ENCODE data around the gene SIPA1. TPM values are rescaled to one million over a fixed set of nuclear protein-coding genes. Genes with fewer than 3 reads are reported as not detected.
A peak's percentile ranks its signal among the peaks of the same experiment; 100 is the strongest.

SIPA1 gene
- total and polyA plus RNA-seq, 9 of the 15 experiments (the other 6 are each of a cell fraction or from before 2014, with no cell fraction given), result 0.25 to 85.8 (median 16.8) TPM

DNA sequence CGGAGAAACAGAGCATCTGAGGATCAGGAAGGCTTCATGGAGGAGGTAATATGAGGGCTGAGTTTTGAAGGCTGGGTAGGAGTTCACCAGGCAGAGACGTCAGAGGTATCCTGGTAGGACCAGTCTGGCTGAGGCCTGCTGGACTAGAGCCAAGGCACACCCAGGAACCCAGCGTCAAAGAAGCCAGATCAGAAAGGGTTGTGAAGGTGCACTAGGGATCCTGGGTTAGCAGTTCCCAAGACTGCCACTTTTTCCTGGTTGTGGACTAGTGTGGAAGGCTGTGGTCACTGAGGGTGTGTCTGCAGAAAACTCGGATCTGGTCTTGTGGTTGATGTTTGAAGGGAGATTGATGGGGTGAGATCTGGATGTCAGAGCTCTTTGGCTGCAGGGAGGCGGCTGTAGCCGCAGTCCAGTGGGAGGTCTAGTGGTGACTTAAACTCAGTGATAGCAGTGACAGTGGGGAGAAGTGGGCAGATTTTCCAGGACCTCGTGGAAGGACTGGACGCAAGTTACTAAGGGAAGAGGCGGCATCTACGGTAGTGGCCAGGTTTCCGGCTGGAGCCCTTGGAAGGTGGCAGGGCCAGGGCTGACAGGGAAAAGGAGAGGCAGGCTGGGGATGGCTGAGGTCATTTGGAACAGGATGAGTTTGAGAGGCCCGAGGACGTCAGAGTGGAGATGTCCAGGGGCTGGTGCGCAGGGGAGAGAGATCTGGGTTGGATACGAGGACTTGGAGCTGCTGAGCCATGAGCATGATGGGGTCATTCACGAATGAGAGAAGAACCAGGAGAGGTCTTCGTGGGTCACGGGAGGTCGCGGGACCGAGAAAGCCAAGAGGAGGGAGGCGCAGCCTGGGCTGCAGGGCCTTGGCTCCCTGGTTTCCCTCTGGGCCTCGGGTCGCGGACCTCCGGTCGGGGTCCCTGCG lies 13.9 kb downstream of the SIPA1 start (continued):
- TF ChIP-seq CHD1 (IDR thresholded peaks at IDR 0.05; ENCODE audit: low read length) (peak; percentile 38), ZNF140 (CRISPR knock-in tag; IDR thresholded peaks at IDR 0.05) (no peak), THRAP3 (IDR thresholded peaks at IDR 0.05; ENCODE audit: borderline replicate concordance) (no peak), ZNF384 (IDR thresholded peaks at IDR 0.05; ENCODE audit: low read depth, low read length) (no peak), RFX1 (IDR thresholded peaks at IDR 0.05) (no peak), ZSCAN29 (IDR thresholded peaks at IDR 0.05) (no peak), SRSF3 (IDR thresholded peaks at IDR 0.05; ENCODE audit: insufficient read depth, low read length) (no peak), SPI1 (IDR thresholded peaks at IDR 0.05; ENCODE audit: borderline replicate concordance, low read depth, low read length) (no peak), LEF1 (IDR thresholded peaks at IDR 0.05) (no peak), NCOA1 (IDR thresholded peaks at IDR 0.05; ENCODE audit: low read depth) (no peak), BRF1 (IDR thresholded peaks at IDR 0.05; ENCODE audit: borderline replicate concordance, extremely low read depth, insufficient read length) (no peak), L3MBTL2 (IDR thresholded peaks at IDR 0.05) (no peak), TARDBP (IDR thresholded peaks at IDR 0.05) (no peak), ETV6 (IDR thresholded peaks at IDR 0.05; ENCODE audit: borderline replicate concordance in 1 of 2, low read depth in 2 of 2, low read length in 1 of 2) (no peak; a peak in 1 of 4 replicates), ETV6 (CRISPR knock-in tag; IDR thresholded peaks at IDR 0.05; ENCODE audit: borderline replicate concordance) (no peak), ZNF316 (IDR thresholded peaks at IDR 0.05) (no peak), STAG1 (CRISPR knock-in tag; IDR thresholded peaks at IDR 0.05; ENCODE audit: borderline replicate concordance) (no peak), ZNF143 (CRISPR knock-in tag; IDR thresholded peaks at IDR 0.05) (no peak), EZH2 (IDR thresholded peaks at IDR 0.05; ENCODE audit: borderline replicate concordance, low read depth, low read length) (no peak), SMC3 (conservative IDR thresholded peaks at IDR 0.05; ENCODE audit: insufficient read depth, low read depth, low read length) (no peak), PRMT5 (CRISPR knock-in tag; IDR thresholded peaks at IDR 0.05) (no peak)
- TF ChIP-seq, protein P1, sequence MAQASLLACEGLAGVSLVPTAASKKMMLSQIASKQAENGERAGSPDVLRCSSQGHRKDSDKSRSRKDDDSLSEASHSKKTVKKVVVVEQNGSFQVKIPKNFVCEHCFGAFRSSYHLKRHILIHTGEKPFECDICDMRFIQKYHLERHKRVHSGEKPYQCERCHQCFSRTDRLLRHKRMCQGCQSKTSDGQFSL (CRISPR knock-in tag; IDR thresholded peaks at IDR 0.05), result no peak
- TF ChIP-seq, protein P1 (tag; IDR thresholded peaks at IDR 0.05), result no peak
- TF ChIP-seq, protein P2, sequence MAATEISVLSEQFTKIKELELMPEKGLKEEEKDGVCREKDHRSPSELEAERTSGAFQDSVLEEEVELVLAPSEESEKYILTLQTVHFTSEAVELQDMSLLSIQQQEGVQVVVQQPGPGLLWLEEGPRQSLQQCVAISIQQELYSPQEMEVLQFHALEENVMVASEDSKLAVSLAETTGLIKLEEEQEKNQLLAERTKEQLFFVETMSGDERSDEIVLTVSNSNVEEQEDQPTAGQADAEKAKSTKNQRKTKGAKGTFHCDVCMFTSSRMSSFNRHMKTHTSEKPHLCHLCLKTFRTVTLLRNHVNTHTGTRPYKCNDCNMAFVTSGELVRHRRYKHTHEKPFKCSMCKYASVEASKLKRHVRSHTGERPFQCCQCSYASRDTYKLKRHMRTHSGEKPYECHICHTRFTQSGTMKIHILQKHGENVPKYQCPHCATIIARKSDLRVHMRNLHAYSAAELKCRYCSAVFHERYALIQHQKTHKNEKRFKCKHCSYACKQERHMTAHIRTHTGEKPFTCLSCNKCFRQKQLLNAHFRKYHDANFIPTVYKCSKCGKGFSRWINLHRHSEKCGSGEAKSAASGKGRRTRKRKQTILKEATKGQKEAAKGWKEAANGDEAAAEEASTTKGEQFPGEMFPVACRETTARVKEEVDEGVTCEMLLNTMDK (IDR thresholded peaks at IDR 0.05; ENCODE audit: borderline replicate concordance, insufficient read depth, low read depth, low read length, poor library complexity, severe bottlenecking), result no peak
- TF ChIP-seq, protein P3, sequence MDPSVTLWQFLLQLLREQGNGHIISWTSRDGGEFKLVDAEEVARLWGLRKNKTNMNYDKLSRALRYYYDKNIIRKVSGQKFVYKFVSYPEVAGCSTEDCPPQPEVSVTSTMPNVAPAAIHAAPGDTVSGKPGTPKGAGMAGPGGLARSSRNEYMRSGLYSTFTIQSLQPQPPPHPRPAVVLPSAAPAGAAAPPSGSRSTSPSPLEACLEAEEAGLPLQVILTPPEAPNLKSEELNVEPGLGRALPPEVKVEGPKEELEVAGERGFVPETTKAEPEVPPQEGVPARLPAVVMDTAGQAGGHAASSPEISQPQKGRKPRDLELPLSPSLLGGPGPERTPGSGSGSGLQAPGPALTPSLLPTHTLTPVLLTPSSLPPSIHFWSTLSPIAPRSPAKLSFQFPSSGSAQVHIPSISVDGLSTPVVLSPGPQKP (CRISPR knock-in tag; IDR thresholded peaks at IDR 0.05), result no peak
- TF ChIP-seq, protein P4, sequence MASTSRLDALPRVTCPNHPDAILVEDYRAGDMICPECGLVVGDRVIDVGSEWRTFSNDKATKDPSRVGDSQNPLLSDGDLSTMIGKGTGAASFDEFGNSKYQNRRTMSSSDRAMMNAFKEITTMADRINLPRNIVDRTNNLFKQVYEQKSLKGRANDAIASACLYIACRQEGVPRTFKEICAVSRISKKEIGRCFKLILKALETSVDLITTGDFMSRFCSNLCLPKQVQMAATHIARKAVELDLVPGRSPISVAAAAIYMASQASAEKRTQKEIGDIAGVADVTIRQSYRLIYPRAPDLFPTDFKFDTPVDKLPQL (IDR thresholded peaks at IDR 0.05; ENCODE audit: extremely low read depth, insufficient read length), result no peak
